PC-9 (cell line): Measurements from ENCODE around the gene DGCR6L. TPM values are rescaled to one million over a fixed set of nuclear protein-coding genes. Genes with fewer than 3 reads are reported as not detected.
"Not testable (repeated sequence)": the region's sequence is repeated elsewhere in the genome, so short reads cannot be mapped to it uniquely, and the experiment has no call there.

Experiments used
- BruUV-seq: library from RNA; stranded (reverse); fragments of 400-500 nt; replicated peaks from 2 replicates; lab custom pipeline; 2021; lab: Mats Ljungman, UMichigan
- CTCF ChIA-PET: fragments of 300-600 bp; sonication (Branson Sonifier 250); formaldehyde crosslinking; loops from one replicate; lab custom pipeline; 2022; ENCODE audit warnings: antibody characterized with exemption; lab: Charles Lee
- POLR2A ChIA-PET: fragments of 300-600 bp; sonication (Branson Sonifier 250); formaldehyde crosslinking; loops from one replicate; lab custom pipeline; 2022; ENCODE audit warnings: antibody characterized with exemption; ENCODE audit not compliant: unreplicated experiment; lab: Charles Lee
- DNase-seq, 2 experiments: peaks; one replicate each; pipeline versions ENCODE4 v3.0.0 to v3.0.0-alpha.2; 2015 to 2022; ENCODE audit warnings: mixed read lengths in 1 of 2
- H2AFZ ChIP-seq: fragments of 200-600 bp; sonication (generic); 2 replicates; pipeline ENCODE4 v1.8.1; 2017; ENCODE audit warnings: antibody characterized with exemption
- H3F3A ChIP-seq: fragments of 200-600 bp; sonication (generic); 2 replicates; pipeline ENCODE4 v1.8.1; 2017; ENCODE audit warnings: antibody characterized with exemption, mild to moderate bottlenecking, low read depth; ENCODE audit not compliant: insufficient read depth
- H3K27ac ChIP-seq: fragments of 200-600 bp; sonication (generic); 2 replicates; pipeline ENCODE4 v1.6.1; 2016; ENCODE audit warnings: mixed run types
- H3K27me3 ChIP-seq: fragments of 200-600 bp; sonication (generic); 2 replicates; pipeline ENCODE4 v1.6.1; 2016; ENCODE audit warnings: low read depth, mixed run types; ENCODE audit not compliant: insufficient read depth
- H3K36me3 ChIP-seq: fragments of 200-600 bp; sonication (generic); 2 replicates; pipeline ENCODE4 v1.6.1; 2016; ENCODE audit warnings: low read depth, mixed run types
- H3K4me1 ChIP-seq: fragments of 200-600 bp; sonication (generic); replicated peaks from 2 replicates; pipeline ENCODE4 v1.6.1; 2016; ENCODE audit warnings: mixed run types; ENCODE audit not compliant: insufficient read depth
- H3K4me2 ChIP-seq: fragments of 200-600 bp; sonication (generic); 2 replicates; pipeline ENCODE4 v1.6.1; 2017; ENCODE audit warnings: mixed run types
- H3K4me3 ChIP-seq: fragments of 200-600 bp; sonication (generic); 2 replicates; pipeline ENCODE4 v1.6.1; 2016; ENCODE audit warnings: mixed run types
- H3K79me2 ChIP-seq: fragments of 200-600 bp; sonication (generic); 2 replicates; pipeline ENCODE4 v1.6.1; 2017; ENCODE audit warnings: low read depth, mixed run types
- H3K9me2 ChIP-seq: fragments of 200-600 bp; sonication (generic); 2 replicates; pipeline ENCODE4 v1.8.1; 2017; ENCODE audit warnings: mild to moderate bottlenecking; ENCODE audit not compliant: insufficient read depth
- H3K9me3 ChIP-seq: fragments of 200-600 bp; sonication (generic); 2 replicates; pipeline ENCODE4 v1.8.1; 2016; ENCODE audit warnings: low read depth; ENCODE audit not compliant: insufficient read depth
- H4K20me1 ChIP-seq: fragments of 200-600 bp; sonication (generic); 2 replicates; pipeline ENCODE4 v1.8.1; 2017; ENCODE audit not compliant: insufficient read depth
- EZH2 ChIP-seq: fragments of 200-600 bp; sonication (generic); IDR thresholded peaks from 2 replicates; pipeline ENCODE4 v1.8.0; 2017; ENCODE audit warnings: antibody characterized with exemption, low read depth
- intact Hi-C: fragments of 100-400 bp; cut with micrococcal nuclease; formaldehyde crosslinking; loops from one replicate; pipeline ENCODE4 v1.10.0; 2022; ENCODE audit not compliant: unreplicated experiment
- total RNA-seq: library from RNA; stranded (reverse); gene quantifications from 2 replicates; pipeline ENCODE4 v1.2.3, GENCODE V29; 2021
- TF ChIP-seq, protein P1 (sequence below): fragments of 200-600 bp; sonication (generic); conservative IDR thresholded peaks from 2 replicates; pipeline ENCODE4 v1.6.1; 2017; ENCODE audit warnings: mixed run types, antibody characterized with exemption, mild to moderate bottlenecking, moderate library complexity

DGCR6L gene
- total RNA-seq, 1 experiment from 2014 or later: 37.6 TPM

DNA sequence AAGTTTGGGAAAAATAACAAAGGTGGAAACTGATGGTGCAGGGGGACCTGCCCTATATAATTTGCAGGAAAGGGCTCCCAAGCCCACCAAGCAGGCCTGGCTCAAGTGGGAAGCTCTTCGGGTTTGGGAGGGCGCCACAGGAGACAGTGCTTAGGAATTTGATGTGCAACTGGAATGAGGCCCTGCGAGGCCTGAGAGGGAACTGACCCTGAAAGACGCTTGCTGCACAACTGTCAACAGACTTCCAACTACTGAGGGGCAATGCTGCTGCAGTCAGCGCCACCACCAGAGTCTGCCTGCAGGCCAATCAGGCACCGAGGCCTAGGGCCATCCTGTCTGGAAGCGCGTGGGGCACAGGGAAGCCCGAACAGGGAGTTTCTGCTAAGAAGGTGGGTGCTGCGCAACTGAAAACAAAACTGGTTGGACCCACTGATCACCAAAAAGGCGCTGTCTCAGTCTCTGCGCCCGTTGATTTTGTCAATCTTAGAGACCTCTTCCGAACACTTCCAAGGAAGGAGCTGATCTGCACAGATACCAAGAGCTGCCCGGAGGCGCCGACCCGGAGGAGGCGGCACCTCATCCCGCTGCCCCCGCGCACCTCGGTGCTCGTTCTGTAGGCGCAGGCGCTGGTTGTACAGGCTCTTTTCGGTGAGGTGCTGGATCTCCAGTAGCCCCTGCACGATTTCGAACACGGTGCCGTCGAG is 667 bp downstream of the DGCR6L start:
- H2AFZ ChIP-seq: peak overlapping the region; percentile 82
- CTCF ChIA-PET: interaction anchor here (0.6 kb wide), 1 partner anchor 63 kb away, joined by 3 read pairs; no protein-coding TSS in a partner anchor
- H3K79me2 ChIP-seq: peaks cover 2% of the 10 kb centered on the region; the same call in 1 of the 2 replicates
- H3K36me3 ChIP-seq: no peaks in the 10 kb centered on the region
- DNase-seq: no peak
- H3K9me2 ChIP-seq: no peaks in the 10 kb centered on the region
- POLR2A ChIA-PET: interaction anchor here (0.7 kb wide), 1 partner anchor 383 kb away, joined by 3 read pairs; no protein-coding TSS in a partner anchor
- TF ChIP-seq, protein P1, sequence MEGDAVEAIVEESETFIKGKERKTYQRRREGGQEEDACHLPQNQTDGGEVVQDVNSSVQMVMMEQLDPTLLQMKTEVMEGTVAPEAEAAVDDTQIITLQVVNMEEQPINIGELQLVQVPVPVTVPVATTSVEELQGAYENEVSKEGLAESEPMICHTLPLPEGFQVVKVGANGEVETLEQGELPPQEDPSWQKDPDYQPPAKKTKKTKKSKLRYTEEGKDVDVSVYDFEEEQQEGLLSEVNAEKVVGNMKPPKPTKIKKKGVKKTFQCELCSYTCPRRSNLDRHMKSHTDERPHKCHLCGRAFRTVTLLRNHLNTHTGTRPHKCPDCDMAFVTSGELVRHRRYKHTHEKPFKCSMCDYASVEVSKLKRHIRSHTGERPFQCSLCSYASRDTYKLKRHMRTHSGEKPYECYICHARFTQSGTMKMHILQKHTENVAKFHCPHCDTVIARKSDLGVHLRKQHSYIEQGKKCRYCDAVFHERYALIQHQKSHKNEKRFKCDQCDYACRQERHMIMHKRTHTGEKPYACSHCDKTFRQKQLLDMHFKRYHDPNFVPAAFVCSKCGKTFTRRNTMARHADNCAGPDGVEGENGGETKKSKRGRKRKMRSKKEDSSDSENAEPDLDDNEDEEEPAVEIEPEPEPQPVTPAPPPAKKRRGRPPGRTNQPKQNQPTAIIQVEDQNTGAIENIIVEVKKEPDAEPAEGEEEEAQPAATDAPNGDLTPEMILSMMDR: no peak
- TF ChIP-seq EZH2: no peak
- TSS peak; percentile 50 for BruUV-seq
- no peaks in the 10 kb centered on the region for H3K9me3 ChIP-seq
- no peaks in the 10 kb centered on the region for H3K27me3 ChIP-seq
- H3F3A ChIP-seq: no peaks in the 10 kb centered on the region
- no peak overlapping the region for H3K27ac ChIP-seq
- intact Hi-C loops: no loop called here
- peaks cover 3% of the 10 kb centered on the region; the same call in 1 of the 2 replicates for H3K4me1 ChIP-seq
- peak overlapping the region; percentile 80 for H3K4me2 ChIP-seq
- peak overlapping the region; percentile 88 for H3K4me3 ChIP-seq
- H4K20me1 ChIP-seq: no peaks in the 10 kb centered on the region

DNA sequence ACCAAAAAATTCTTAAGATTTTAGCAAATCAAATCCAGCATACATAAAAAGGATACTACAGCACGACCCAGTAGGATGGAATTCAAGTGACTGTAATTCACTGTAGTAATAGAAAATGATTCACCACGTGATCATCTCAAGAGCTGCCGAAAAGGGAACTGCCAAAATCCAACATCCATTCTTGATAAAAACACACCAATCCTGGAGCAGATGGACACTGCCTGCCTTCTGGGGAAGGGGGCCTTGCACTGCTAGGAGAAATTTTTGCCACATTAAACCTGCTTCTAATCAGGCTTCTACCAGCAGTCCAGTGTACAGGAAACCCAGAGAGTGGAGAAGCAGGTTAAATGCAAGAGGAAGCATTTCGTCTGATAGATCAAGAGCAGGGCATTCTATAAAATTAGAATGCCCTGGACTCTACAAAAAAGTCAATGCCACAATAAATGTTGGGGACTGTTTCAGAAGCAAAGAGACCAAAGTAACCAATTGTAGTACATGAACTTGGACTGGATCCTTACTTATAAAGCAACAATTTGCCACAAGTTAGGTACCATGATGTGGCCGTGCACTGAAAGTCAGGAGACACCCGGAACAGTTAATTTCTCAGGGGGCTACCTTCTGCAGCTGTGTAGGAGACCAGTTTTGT is 1.7 kb downstream of the DGCR6L start:
- H3K9me2 ChIP-seq, H3K79me2 ChIP-seq, intact Hi-C loops, H3K4me3 ChIP-seq, H4K20me1 ChIP-seq, H3K36me3 ChIP-seq, BruUV-seq, H3K27me3 ChIP-seq, H3K9me3 ChIP-seq, H3K27ac ChIP-seq, H3K4me1 ChIP-seq, POLR2A ChIA-PET, DNase-seq, H2AFZ ChIP-seq, H3F3A ChIP-seq, H3K4me2 ChIP-seq: not testable (repeated sequence)
- CTCF ChIA-PET: interaction anchor here (0.5 kb wide), 1 partner anchor 178 kb away, joined by 6 read pairs; the partner anchor contains the start of gene KLHL22

DNA sequence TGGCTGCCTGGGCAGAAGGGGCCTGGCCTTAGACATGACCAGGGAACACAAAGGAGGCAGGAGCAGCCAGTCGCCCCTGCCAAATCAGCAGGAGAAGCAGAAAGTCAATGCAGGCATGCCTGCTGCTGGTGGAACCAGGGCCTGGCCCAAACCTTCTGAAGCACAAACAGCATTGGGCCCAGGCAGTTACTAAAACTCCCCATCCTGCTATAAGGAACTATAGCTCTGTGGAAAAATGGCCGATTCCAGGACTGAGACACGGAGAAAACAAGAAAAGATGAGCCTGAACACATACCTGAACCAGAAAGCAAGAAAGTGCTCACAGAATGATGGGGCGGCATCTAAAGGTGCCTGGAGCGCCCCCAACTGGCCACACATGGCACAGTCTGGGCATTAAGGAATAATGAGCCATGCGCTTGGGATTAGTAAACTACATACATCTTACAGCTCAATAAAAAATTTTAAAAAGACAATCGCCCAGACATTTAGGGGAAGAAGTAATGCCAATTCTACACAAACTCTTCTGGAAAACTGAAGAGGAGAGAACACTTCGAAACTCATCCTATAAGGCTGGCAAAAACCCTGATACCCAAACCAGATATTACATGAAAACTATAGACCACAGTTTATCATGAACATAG is 2.3 kb downstream of the DGCR6L start:
- H3K4me1 ChIP-seq, H3K9me3 ChIP-seq, BruUV-seq, POLR2A ChIA-PET, H3K79me2 ChIP-seq, H4K20me1 ChIP-seq, H3K9me2 ChIP-seq, DNase-seq, H3K27ac ChIP-seq, H3K4me3 ChIP-seq, H3K36me3 ChIP-seq, H3K4me2 ChIP-seq, H3F3A ChIP-seq, H3K27me3 ChIP-seq, H2AFZ ChIP-seq, intact Hi-C loops: not testable (repeated sequence)
- TF ChIP-seq, protein P1: peak; percentile 70
- CTCF ChIA-PET: interaction anchor here (0.5 to 0.6 kb wide), 2 partner anchors 101 to 178 kb away, joined by 6 to 10 read pairs; partner anchors contain the start of gene KLHL22
